ENCODE results near the gene RTN4.

Gene RTN4

DNA sequence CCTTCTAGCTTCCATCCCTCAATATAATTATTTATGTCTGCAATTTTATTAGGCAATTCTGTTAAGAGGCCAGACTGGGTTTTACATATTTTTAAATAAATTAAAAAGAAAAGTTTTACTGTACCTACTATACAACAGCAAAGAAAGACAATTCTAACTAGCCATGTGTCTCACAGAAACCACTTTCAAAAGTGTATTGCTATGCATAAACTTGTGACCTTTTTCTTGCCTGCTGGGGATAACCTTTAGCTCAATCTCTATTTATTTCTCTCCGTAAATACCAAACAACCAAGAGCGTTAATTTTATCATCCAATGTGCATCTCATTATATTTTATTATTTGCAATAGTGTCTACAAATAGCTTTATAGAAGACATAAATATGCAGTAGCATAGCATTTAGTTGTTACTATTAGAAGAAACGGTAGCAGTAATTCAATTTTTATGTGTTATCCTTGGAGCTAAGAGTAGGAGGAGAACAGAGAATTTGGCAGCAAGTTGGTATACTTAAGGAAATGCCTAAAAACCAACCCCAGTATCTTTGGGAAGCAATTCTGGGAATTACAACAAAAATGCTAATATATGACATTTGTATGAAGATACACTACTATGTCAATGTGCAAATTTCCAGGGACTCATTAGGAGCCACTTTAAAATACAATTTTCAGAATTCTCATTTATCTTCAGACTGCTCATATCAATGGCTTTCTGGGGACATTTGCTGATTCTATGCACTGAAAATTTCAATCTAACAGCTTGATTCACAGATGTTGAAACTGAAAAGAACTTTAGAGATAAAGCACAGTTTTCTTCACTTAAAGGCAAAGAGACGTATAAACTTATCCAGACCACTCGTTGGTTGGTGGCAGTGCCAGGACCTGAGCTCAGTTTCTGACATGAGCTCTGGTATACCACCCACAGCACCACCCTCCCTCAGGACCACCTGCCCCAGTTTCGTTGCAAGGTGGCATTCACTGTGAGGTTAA is 23.0 kb upstream of the RTN4 start:
- no peak for TF ChIP-seq POLR2AphosphoS5 (IDR thresholded peaks at IDR 0.05; ENCODE audit: low read depth, low read length)
- TF ChIP-seq POLR2A (IDR thresholded peaks at IDR 0.05; ENCODE audit: low read depth, low read length): no peak
- TF ChIP-seq PAX5 (IDR thresholded peaks at IDR 0.05; ENCODE audit: insufficient read depth, low read length, severe bottlenecking): no peak
- TF ChIP-seq POU2F2 (IDR thresholded peaks at IDR 0.05; ENCODE audit: low read depth, low read length): no peak
- TF ChIP-seq SPI1 (IDR thresholded peaks at IDR 0.05; ENCODE audit: low read depth, low read length): no peak
- TF ChIP-seq TAF1 (IDR thresholded peaks at IDR 0.05; ENCODE audit: low read depth, low read length): no peak
- no peak for FAIRE-seq
- DNase-seq (ENCODE audit: insufficient read length, low spot score): no peak

DNA sequence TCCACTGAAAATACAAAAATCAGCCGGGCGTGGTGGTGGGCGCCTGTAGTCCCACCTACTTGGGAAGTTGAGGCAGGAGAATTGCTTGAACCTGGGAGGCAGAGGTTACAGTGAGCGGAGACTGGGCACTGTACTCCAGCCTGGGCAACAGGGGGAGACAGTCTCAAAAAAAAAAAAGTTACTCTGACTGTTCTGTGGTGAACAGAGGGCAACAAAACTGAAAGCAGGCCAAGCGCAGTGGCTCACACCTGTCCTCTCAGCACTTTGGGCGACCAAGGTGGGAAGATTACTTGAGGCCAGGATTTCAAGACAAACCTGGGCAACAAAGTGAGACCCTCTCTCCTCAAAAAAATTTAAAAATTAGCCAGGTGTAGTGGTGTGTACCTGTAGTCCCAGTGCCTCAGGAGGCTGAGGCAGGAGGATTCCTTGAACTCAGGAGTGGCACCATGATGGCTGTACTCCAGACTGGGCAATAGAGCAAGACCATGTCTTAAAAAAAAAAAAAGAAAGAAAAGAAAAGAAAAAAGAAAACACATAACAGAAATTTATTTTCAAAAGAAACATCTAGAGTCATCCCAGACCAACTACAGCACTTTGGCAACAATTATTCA is 13.6 kb upstream of the RTN4 start:
- TF ChIP-seq SPI1 (IDR thresholded peaks at IDR 0.05; ENCODE audit: low read depth, low read length): no peak
- TF ChIP-seq TAF1 (IDR thresholded peaks at IDR 0.05; ENCODE audit: low read depth, low read length): no peak
- TF ChIP-seq POU2F2 (IDR thresholded peaks at IDR 0.05; ENCODE audit: low read depth, low read length): no peak
- no peak for TF ChIP-seq POLR2A (IDR thresholded peaks at IDR 0.05; ENCODE audit: low read depth, low read length)
- TF ChIP-seq POLR2AphosphoS5 (IDR thresholded peaks at IDR 0.05; ENCODE audit: low read depth, low read length): no peak
- TF ChIP-seq PAX5 (IDR thresholded peaks at IDR 0.05; ENCODE audit: insufficient read depth, low read length, severe bottlenecking): no peak
- DNase-seq (ENCODE audit: insufficient read length, low spot score) (no peak), FAIRE-seq (no peak)

- DNase-seq (ENCODE audit: insufficient read length, low spot score): no peak
- TF ChIP-seq SPI1 (IDR thresholded peaks at IDR 0.05; ENCODE audit: low read depth, low read length) (no peak), POLR2A (IDR thresholded peaks at IDR 0.05; ENCODE audit: low read depth, low read length) (no peak), POLR2AphosphoS5 (IDR thresholded peaks at IDR 0.05; ENCODE audit: low read depth, low read length) (no peak), TAF1 (IDR thresholded peaks at IDR 0.05; ENCODE audit: low read depth, low read length) (no peak), PAX5 (IDR thresholded peaks at IDR 0.05; ENCODE audit: insufficient read depth, low read length, severe bottlenecking) (no peak), POU2F2 (IDR thresholded peaks at IDR 0.05; ENCODE audit: low read depth, low read length) (no peak)
- no peak for FAIRE-seq
These were observed 13.0 kb upstream of the RTN4 start for GRCh38 chr2:55063226-55063625.

GRCh38 chr2:55062754-55063153 is 12.5 kb upstream of the RTN4 start:
- FAIRE-seq: no peak
- DNase-seq (ENCODE audit: insufficient read length, low spot score): no peak
- no peak for TF ChIP-seq TAF1 (IDR thresholded peaks at IDR 0.05; ENCODE audit: low read depth, low read length)
- no peak for TF ChIP-seq SPI1 (IDR thresholded peaks at IDR 0.05; ENCODE audit: low read depth, low read length)
- no peak for TF ChIP-seq POU2F2 (IDR thresholded peaks at IDR 0.05; ENCODE audit: low read depth, low read length)
- TF ChIP-seq POLR2A (IDR thresholded peaks at IDR 0.05; ENCODE audit: low read depth, low read length): no peak
- no peak for TF ChIP-seq POLR2AphosphoS5 (IDR thresholded peaks at IDR 0.05; ENCODE audit: low read depth, low read length)
- TF ChIP-seq PAX5 (IDR thresholded peaks at IDR 0.05; ENCODE audit: insufficient read depth, low read length, severe bottlenecking): no peak

DNA sequence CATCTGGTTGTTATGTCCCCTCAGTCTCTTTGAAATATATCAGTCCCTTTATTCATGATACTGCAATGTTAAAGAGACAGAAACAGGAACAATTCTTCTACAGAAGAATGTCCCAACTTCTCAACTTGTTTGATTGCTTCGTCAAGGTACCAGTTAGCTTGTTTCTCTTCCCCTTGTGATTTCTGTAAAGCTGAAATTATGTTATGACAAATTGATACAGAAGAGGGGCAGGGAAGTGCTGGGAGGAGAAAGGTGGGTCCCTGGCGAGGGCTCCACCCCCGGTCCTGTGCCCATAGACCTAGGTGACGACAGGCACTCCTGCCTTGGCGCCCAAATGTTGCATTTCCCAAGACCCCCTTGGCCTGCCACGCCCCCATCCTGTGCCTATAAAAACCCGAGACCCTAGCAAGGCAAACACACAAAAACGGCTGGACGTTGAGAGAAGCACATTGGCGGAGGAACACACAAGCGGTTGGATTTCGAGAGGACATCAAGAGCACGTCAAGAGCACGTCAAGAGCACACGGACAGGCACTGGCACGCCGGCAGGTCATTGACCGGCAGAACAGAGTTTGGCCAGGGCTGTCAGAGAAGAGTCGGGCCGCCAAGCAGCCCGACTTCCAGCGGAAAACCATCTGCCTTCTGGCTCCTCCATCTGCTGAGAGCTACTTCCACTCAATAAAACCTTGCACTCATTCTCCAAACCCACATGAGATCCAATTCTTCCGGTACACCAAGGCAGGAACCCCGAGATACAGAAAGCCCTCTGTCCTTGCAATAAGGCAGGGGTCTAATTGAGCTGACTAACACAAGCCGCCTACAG is 11.5 kb upstream of the RTN4 start:
- TF ChIP-seq POU2F2 (IDR thresholded peaks at IDR 0.05; ENCODE audit: low read depth, low read length) (no peak), POLR2A (IDR thresholded peaks at IDR 0.05; ENCODE audit: low read depth, low read length) (no peak), SPI1 (IDR thresholded peaks at IDR 0.05; ENCODE audit: low read depth, low read length) (no peak), PAX5 (IDR thresholded peaks at IDR 0.05; ENCODE audit: insufficient read depth, low read length, severe bottlenecking) (no peak), TAF1 (IDR thresholded peaks at IDR 0.05; ENCODE audit: low read depth, low read length) (no peak), POLR2AphosphoS5 (IDR thresholded peaks at IDR 0.05; ENCODE audit: low read depth, low read length) (no peak)
- DNase-seq (ENCODE audit: insufficient read length, low spot score) (no peak), FAIRE-seq (no peak)

- no peak for DNase-seq (ENCODE audit: insufficient read length, low spot score)
- TF ChIP-seq SPI1 (IDR thresholded peaks at IDR 0.05; ENCODE audit: low read depth, low read length) (no peak), POLR2AphosphoS5 (IDR thresholded peaks at IDR 0.05; ENCODE audit: low read depth, low read length) (no peak), POLR2A (IDR thresholded peaks at IDR 0.05; ENCODE audit: low read depth, low read length) (no peak), TAF1 (IDR thresholded peaks at IDR 0.05; ENCODE audit: low read depth, low read length) (no peak), PAX5 (IDR thresholded peaks at IDR 0.05; ENCODE audit: insufficient read depth, low read length, severe bottlenecking) (no peak), POU2F2 (IDR thresholded peaks at IDR 0.05; ENCODE audit: low read depth, low read length) (no peak)
These were observed 9.5 kb upstream of the RTN4 start for GRCh38 chr2:55059793-55060192.

GRCh38 chr2:55057474-55057873 is 7.2 kb upstream of the RTN4 start:
- TF ChIP-seq POLR2A (IDR thresholded peaks at IDR 0.05; ENCODE audit: low read depth, low read length) (no peak), SPI1 (IDR thresholded peaks at IDR 0.05; ENCODE audit: low read depth, low read length) (no peak), TAF1 (IDR thresholded peaks at IDR 0.05; ENCODE audit: low read depth, low read length) (no peak), POU2F2 (IDR thresholded peaks at IDR 0.05; ENCODE audit: low read depth, low read length) (no peak)
- FAIRE-seq (no peak), DNase-seq (ENCODE audit: insufficient read length, low spot score) (no peak)

More at GRCh38 chr2:55059793-55060192, 9.5 kb upstream of the RTN4 start:
- no peak for FAIRE-seq

DNA sequence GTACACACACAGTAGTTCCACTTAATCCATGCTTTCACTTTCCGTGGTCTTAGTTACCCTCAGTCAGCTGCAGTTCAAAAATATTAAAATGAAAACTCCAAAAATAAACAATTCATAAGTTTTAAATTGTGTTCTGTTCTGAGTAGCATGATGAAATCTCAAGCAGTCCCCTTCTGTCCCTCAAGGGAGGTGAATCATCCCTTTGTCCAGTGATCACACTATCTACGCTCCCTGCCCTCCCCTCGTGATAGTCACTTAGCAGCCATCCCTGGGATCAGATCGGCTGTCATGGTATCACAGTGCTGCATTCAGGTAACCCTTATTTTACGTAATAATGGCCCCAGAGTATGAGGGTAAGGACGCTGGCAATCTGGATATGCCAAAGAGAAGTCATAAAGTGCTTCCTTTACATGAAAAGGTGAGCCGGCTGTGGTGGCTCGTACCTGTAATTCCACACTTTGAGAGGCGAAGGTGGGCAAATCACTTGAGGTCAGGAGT is 5.8 kb upstream of the RTN4 start:
- FAIRE-seq (no peak), DNase-seq (ENCODE audit: insufficient read length, low spot score) (no peak)
- TF ChIP-seq POLR2AphosphoS5 (IDR thresholded peaks at IDR 0.05; ENCODE audit: low read depth, low read length): no peak
- TF ChIP-seq TAF1 (IDR thresholded peaks at IDR 0.05; ENCODE audit: low read depth, low read length): no peak
- no peak for TF ChIP-seq SPI1 (IDR thresholded peaks at IDR 0.05; ENCODE audit: low read depth, low read length)
- TF ChIP-seq POLR2A (IDR thresholded peaks at IDR 0.05; ENCODE audit: low read depth, low read length): no peak
- TF ChIP-seq POU2F2 (IDR thresholded peaks at IDR 0.05; ENCODE audit: low read depth, low read length): no peak
- TF ChIP-seq PAX5 (IDR thresholded peaks at IDR 0.05; ENCODE audit: insufficient read depth, low read length, severe bottlenecking): no peak

Measured in GM12891 (cell line).